H1 (cell line): Measurements from ENCODE around the gene KLHL30. TPM values are rescaled to one million over a fixed set of nuclear protein-coding genes. Genes with fewer than 3 reads are reported as not detected.

Experiments
- CBX5 ChIP-seq: fragments of 300-800, 300-1000 bp; sonication (generic); IDR thresholded peaks from 2 replicates; pipeline ENCODE4 v1.7.1; 2016; ENCODE audit warnings: antibody characterized with exemption, low read length, low read depth
- POLR2A ChIP-seq, 2 experiments: IDR thresholded peaks; 1 replicate in 1 of 2; 2 replicates in 1 of 2; pipeline ENCODE4 v1.6.1; 2011; ENCODE audit warnings: low read depth in 2 of 2, low read length in 2 of 2, mild to moderate bottlenecking in 2 of 2; ENCODE audit errors: control extremely low read depth in 1 of 2
- POU5F1 ChIP-seq: IDR thresholded peaks from 2 replicates; pipeline ENCODE4 v1.6.1; 2011; ENCODE audit warnings: low read depth, mild to moderate bottlenecking, low read length, moderate library complexity
- RAD21 ChIP-seq, 2 experiments: IDR thresholded peaks in 1 of 2; conservative IDR thresholded peaks in 1 of 2; 2 replicates each; pipeline ENCODE4 v1.6.1; 2011; ENCODE audit warnings: low read depth in 2 of 2, low read length in 2 of 2, improper control_type of control experiment in 1 of 2, inconsistent platforms in 1 of 2, mild to moderate bottlenecking in 1 of 2, moderate library complexity in 1 of 2
- SIN3A ChIP-seq, 2 experiments: IDR thresholded peaks in 1 of 2; conservative IDR thresholded peaks in 1 of 2; 2 replicates each; pipeline ENCODE4 v1.6.1; 2011 to 2012; ENCODE audit warnings: low read length in 2 of 2, improper control_type of control experiment in 1 of 2, low read depth in 1 of 2, mild to moderate bottlenecking in 1 of 2
- SRF ChIP-seq: IDR thresholded peaks from 2 replicates; pipeline ENCODE4 v1.6.1; 2011; ENCODE audit warnings: mild to moderate bottlenecking, low read depth, low read length, moderate library complexity
- SUZ12 ChIP-seq: fragments of 200-600 bp; sonication (generic); IDR thresholded peaks from 2 replicates; pipeline ENCODE4 v1.6.1; 2012; ENCODE audit warnings: mild to moderate bottlenecking, inconsistent platforms, low read length, moderate library complexity, mixed read lengths
- ZNF274 ChIP-seq: IDR thresholded peaks from 2 replicates; pipeline ENCODE4 v1.7.0; 2012; ENCODE audit warnings: low read length, borderline replicate concordance; ENCODE audit errors: extremely low read depth
- polyA plus RNA-seq, 7 experiments: library from polyadenylated mRNA; depleted of rRNA in 3 of 7; stranded (reverse) in 5 of 7; unstranded in 2 of 7; fragments of >200 nt in 5 of 7; fragments of 200-250 nt in 2 of 7; gene quantifications; 1 replicate in 5 of 7; 2 replicates in 1 of 7; 4 replicates in 1 of 7; pipeline versions ENCODE4 v1.2.1 to v1.2.3, GENCODE V29; 2011 to 2013; ENCODE audit warnings: missing spikeins in 2 of 7, mixed read lengths in 2 of 7
- total RNA-seq: library from RNA; stranded (reverse); fragmentation: NEBNext Ultra II Directional; extraction: Animal tissue kit (Norgen Biotek cat#: 25700); gene quantifications from 2 replicates; pipeline ENCODE4 v1.2.1, GENCODE V29; 2021

KLHL30 gene
- total and polyA plus RNA-seq, 2 of the 8 experiments (the other 6 are each of a cell fraction or from before 2014, with no cell fraction given) = not detected

DNA sequence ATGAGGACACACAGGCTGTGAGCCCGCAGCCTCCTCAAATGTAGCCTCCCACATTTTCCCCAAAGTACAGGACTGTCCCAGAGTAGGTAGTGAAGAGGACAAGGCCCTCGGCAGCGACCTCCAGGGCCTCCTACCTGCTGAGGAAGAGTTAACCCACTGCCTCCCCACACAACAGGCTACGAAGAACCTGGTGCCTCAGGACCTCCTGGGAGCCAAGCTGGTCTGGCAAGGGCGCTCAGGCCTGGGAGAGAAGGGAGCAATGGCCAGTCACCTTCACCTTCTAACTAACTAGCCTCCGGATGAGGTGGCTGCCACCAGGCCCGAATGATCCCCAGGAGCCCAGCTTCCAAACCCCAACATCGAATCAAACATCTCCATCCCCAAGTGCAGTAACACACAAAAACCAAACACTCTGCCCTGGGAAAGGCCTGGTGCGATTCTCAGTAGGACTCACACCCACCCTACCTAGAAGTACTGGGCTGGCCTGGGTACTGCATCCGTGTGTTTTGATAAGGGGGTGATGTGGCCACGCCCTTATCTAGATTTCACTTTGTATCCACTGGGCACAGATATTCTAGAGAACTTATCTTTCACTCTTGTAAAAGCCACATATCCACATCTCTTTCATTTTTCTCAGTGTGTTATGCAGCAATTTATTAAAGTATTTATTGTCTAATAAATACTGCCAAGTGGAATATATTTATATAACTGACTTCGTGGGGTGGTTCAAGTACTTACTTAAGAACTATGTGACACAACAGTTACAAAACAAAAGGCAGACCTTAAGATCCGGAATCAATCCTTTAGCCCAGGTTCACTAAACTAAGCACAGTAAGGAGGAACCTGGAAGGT is 30.0 kb downstream of the KLHL30 start (continued):
- TF ChIP-seq ZNF274 = no peak
- TF ChIP-seq RAD21 (IDR thresholded peaks at IDR 0.05 in 1 of 2, conservative IDR thresholded peaks at IDR 0.05 in 1 of 2; ENCODE audit: low read depth in 2 of 2, low read length in 2 of 2) = no peak
- TF ChIP-seq SRF = no peak
- no peak for TF ChIP-seq POU5F1
- no peak for TF ChIP-seq SUZ12
- no peak for TF ChIP-seq CBX5
- TF ChIP-seq SIN3A (conservative IDR thresholded peaks at IDR 0.05 in 1 of 2, IDR thresholded peaks at IDR 0.05 in 1 of 2; ENCODE audit: low read depth in 1 of 2, low read length in 2 of 2) = no peak
- no peak for TF ChIP-seq POLR2A (IDR thresholded peaks at IDR 0.05; ENCODE audit: control extremely low read depth in 1 of 2, low read depth in 2 of 2, low read length in 2 of 2)
